Erythroblast (primary cell): ENCODE results near the gene CCNE1.

Experiments
- GATA1 ChIP-seq: IDR thresholded peaks from 2 replicates; pipeline ENCODE4 v1.6.1; 2011; ENCODE audit warnings: low read depth, mild to moderate bottlenecking, control low read depth, low read length, moderate library complexity
- POLR2A ChIP-seq: IDR thresholded peaks from 2 replicates; pipeline ENCODE4 v1.6.1; 2011; ENCODE audit warnings: mild to moderate bottlenecking, low read length

DNA sequence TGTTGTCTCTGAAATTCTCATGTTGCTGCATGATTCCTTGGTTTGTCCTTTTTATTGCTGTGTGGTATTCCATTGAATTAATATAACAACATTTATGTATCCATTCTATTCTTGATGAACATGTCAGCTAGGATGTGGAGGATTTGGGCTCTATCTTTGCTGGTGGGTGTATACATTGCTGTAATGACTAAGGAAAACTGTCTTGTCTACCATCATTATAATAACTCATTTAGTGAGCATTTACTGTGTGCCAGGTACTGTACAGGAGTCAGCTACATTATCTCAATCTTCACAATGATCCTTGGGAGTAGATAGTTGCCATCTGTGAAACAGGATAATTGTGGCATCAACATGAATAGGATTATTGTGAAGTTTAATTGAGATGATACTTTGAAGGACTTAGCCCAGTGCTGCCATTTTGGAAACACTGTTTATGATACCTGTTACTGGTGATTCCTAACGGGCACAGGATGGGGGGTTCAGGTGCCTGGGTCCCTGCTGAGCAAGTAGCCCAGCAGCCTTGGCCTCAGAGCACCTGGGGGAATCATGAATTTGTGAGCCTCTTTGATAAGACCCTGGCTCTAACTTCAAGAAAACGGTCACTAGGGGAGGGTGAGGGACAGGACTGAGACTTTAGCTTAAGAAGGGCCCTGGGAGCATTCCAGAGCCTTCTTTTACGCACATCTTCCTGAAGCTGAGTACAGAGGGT is 1.8 kb upstream of the CCNE1 start:
- no peak for TF ChIP-seq POLR2A
- TF ChIP-seq GATA1 = no peak
